Measurements from ENCODE around the gene DHDDS.

GRCh38 chr1:26431979-26432695 lies at the start of gene DHDDS:
- TF ChIP-seq CTCF (IDR thresholded peaks at IDR 0.05) (peak in 1 of 6 experiments; percentile 20), POLR2A (IDR thresholded peaks at IDR 0.05) (peak in 1 of 2 donors; percentile 84)
